Ishikawa (cell line): ENCODE measurements around the gene NMD3.

ENCODE experiments used
- CEBPB ChIP-seq: IDR thresholded peaks from 2 replicates; pipeline ENCODE4 v1.6.1; 2012
- CREB1 ChIP-seq: IDR thresholded peaks from 2 replicates; pipeline ENCODE4 v1.6.1; 2012; ENCODE audit warnings: low read depth
- EGR1 ChIP-seq: IDR thresholded peaks from 2 replicates; pipeline ENCODE4 v1.6.1; 2012
- EP300 ChIP-seq: IDR thresholded peaks from 2 replicates; pipeline ENCODE4 v1.6.1; 2012; ENCODE audit warnings: borderline replicate concordance
- FOXM1 ChIP-seq: IDR thresholded peaks from 2 replicates; pipeline ENCODE4 v1.6.1; 2012; ENCODE audit warnings: low read depth, borderline replicate concordance
- MAX ChIP-seq: IDR thresholded peaks from 2 replicates; pipeline ENCODE4 v1.6.1; 2012
- NFIC ChIP-seq: IDR thresholded peaks from 2 replicates; pipeline ENCODE4 v1.6.1; 2012
- RAD21 ChIP-seq: IDR thresholded peaks from 2 replicates; pipeline ENCODE4 v1.6.1; 2012; ENCODE audit warnings: low read depth
- REST ChIP-seq: IDR thresholded peaks from 2 replicates; pipeline ENCODE4 v1.6.1; 2012; ENCODE audit warnings: low read depth, mild to moderate bottlenecking
- TAF1 ChIP-seq: IDR thresholded peaks from 2 replicates; pipeline ENCODE4 v1.6.1; 2012; ENCODE audit warnings: low read depth, mild to moderate bottlenecking
- TCF12 ChIP-seq: IDR thresholded peaks from 2 replicates; pipeline ENCODE4 v1.6.1; 2012; ENCODE audit warnings: low read depth
- TEAD4 ChIP-seq: IDR thresholded peaks from 2 replicates; pipeline ENCODE4 v1.6.1; 2012
- USF1 ChIP-seq: IDR thresholded peaks from 2 replicates; pipeline ENCODE4 v1.6.1; 2012
- YY1 ChIP-seq: IDR thresholded peaks from 2 replicates; pipeline ENCODE4 v1.6.1; 2012; ENCODE audit warnings: low read depth
- ZBTB7A ChIP-seq: IDR thresholded peaks from 2 replicates; pipeline ENCODE4 v1.6.1; 2012; ENCODE audit warnings: low read depth

The NMD3 gene

GRCh38 chr3:161271646-161272045 is 50.5 kb downstream of the NMD3 start:
- TF ChIP-seq RAD21 (no peak), TEAD4 (no peak), ZBTB7A (no peak), USF1 (no peak), CREB1 (no peak), EP300 (no peak), MAX (no peak), NFIC (no peak), REST (no peak), CEBPB (no peak), FOXM1 (no peak), TAF1 (no peak), EGR1 (no peak), YY1 (no peak), TCF12 (no peak)

- TF ChIP-seq FOXM1 (no peak), YY1 (no peak), CEBPB (no peak), MAX (no peak), USF1 (no peak), TCF12 (no peak), RAD21 (no peak), CREB1 (no peak), EP300 (no peak), TAF1 (no peak)
Observed at GRCh38 chr3:161272524-161272923, 51.4 kb downstream of the NMD3 start.

GRCh38 chr3:161273589-161274218 is 52.6 kb downstream of the NMD3 start:
- TF ChIP-seq RAD21 (peak; percentile 59), TAF1 (no peak)

- TF ChIP-seq YY1 (no peak), EP300 (no peak), RAD21 (peak; percentile 71), REST (no peak)
Observed at GRCh38 chr3:161274691-161275298, 53.7 kb downstream of the NMD3 start.

- no peak for TF ChIP-seq YY1
- no peak for TF ChIP-seq TAF1
- TF ChIP-seq REST = no peak
- no peak for TF ChIP-seq USF1
- TF ChIP-seq EP300 = no peak
- no peak for TF ChIP-seq RAD21
- no peak for TF ChIP-seq CREB1
- no peak for TF ChIP-seq TEAD4
- TF ChIP-seq FOXM1 = no peak
- no peak for TF ChIP-seq TCF12
- no peak for TF ChIP-seq MAX
- no peak for TF ChIP-seq CEBPB
- no peak for TF ChIP-seq ZBTB7A
- TF ChIP-seq EGR1 = no peak
- TF ChIP-seq NFIC = no peak
Observed at GRCh38 chr3:161275919-161276318, 54.8 kb downstream of the NMD3 start.
